ENCODE measurements around the gene CLIC5. TPM values are rescaled to one million over a fixed set of nuclear protein-coding genes. Genes with fewer than 3 reads are reported as not detected.

CLIC5 gene
- total RNA-seq, 4 donors from 2014 or later: under 0.01 to 5.1 (median 1.5) TPM

DNA sequence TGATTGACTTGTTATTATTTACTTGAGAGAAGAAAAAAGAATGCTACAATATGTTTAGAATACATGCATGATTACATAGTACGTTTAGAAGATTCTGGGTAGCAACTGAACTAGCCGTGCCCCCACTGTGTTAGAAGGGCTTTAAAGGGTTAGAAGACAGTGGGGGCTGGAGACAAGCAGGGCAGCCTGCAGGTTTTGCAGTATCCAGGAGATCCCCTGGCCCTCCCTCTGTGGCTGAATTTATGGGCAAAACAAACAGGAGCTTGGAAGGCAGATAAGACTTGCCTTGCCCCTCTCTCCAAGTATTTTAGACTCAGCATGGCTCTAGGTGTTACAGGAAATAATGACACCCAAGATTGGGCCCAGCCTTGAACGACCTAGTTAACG, 179.2 kb downstream of the CLIC5 start:
- H3K27me3 ChIP-seq: no peaks in the 10 kb centered on the region
- H3K9me3 ChIP-seq: no peaks in the 10 kb centered on the region
- intact Hi-C loops (cut with DNase I; ENCODE audit: low total_unique reads): no loop called here
- H3K27ac ChIP-seq: no peak overlapping the region
- TF ChIP-seq, protein P1, sequence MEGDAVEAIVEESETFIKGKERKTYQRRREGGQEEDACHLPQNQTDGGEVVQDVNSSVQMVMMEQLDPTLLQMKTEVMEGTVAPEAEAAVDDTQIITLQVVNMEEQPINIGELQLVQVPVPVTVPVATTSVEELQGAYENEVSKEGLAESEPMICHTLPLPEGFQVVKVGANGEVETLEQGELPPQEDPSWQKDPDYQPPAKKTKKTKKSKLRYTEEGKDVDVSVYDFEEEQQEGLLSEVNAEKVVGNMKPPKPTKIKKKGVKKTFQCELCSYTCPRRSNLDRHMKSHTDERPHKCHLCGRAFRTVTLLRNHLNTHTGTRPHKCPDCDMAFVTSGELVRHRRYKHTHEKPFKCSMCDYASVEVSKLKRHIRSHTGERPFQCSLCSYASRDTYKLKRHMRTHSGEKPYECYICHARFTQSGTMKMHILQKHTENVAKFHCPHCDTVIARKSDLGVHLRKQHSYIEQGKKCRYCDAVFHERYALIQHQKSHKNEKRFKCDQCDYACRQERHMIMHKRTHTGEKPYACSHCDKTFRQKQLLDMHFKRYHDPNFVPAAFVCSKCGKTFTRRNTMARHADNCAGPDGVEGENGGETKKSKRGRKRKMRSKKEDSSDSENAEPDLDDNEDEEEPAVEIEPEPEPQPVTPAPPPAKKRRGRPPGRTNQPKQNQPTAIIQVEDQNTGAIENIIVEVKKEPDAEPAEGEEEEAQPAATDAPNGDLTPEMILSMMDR (IDR thresholded peaks at IDR 0.05): no peak
- no peak for TF ChIP-seq POLR2A (IDR thresholded peaks at IDR 0.05)
- no peaks in the 10 kb centered on the region for H3K4me1 ChIP-seq
- no peaks in the 10 kb centered on the region for H3K36me3 ChIP-seq
- no peak for DNase-seq
- H3K4me3 ChIP-seq: no peak overlapping the region

GRCh38 chr6:45835721-45836437, 179.8 kb downstream of the CLIC5 start:
- no peaks in the 10 kb centered on the region for H3K27me3 ChIP-seq
- no peak overlapping the region for H3K4me3 ChIP-seq
- no peak overlapping the region for H3K27ac ChIP-seq
- no peaks in the 10 kb centered on the region for H3K9me3 ChIP-seq
- H3K4me1 ChIP-seq: no peaks in the 10 kb centered on the region
- no peak for DNase-seq
- intact Hi-C loops (cut with DNase I; ENCODE audit: low total_unique reads): no loop called here
- no peaks in the 10 kb centered on the region for H3K36me3 ChIP-seq
- TF ChIP-seq POLR2A (IDR thresholded peaks at IDR 0.05): no peak
- TF ChIP-seq, protein P1 (IDR thresholded peaks at IDR 0.05): no peak

DNA sequence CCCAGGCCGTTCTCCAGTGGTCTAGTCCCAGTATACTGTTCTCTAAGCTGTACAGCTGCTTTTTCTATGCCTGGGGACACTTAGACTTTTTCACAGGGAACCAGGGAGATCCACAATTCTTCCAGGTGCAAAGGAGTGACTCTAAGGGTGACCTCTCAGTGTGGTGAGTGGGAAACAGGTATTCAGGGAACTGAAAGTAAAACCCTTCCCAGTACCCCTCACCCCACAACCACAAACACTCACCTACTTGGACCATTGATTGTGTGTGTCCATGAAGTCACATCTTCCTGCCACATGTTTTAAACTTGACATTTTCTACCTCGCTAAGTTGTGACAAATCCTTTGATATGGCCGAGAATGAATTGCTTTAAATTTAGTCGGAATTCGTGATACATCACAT, 183.6 kb downstream of the CLIC5 start:
- intact Hi-C loops (cut with DNase I; ENCODE audit: low total_unique reads): no loop called here
- H3K4me3 ChIP-seq: no peak overlapping the region
- no peaks in the 10 kb centered on the region for H3K27me3 ChIP-seq
- H3K9me3 ChIP-seq: no peaks in the 10 kb centered on the region
- no peaks in the 10 kb centered on the region for H3K36me3 ChIP-seq
- TF ChIP-seq, protein P1 (IDR thresholded peaks at IDR 0.05): no peak
- TF ChIP-seq POLR2A (IDR thresholded peaks at IDR 0.05): no peak
- no peaks in the 10 kb centered on the region for H3K4me1 ChIP-seq
- H3K27ac ChIP-seq: no peak overlapping the region
- DNase-seq: no peak

Small RNA genes within 50 kb of the gene (small RNA-seq; reads per million reads assigned to genes)
- not detected for gene RNU6-754P

Other genes with a start within 250 kb of the CLIC5 start
- gene ENPP4, start 114.1 kb upstream of the CLIC5 start, total RNA-seq: 1 to 10 TPM; 1.3 to 9.1 (median 7.5) TPM
- gene ENPP5, start 155.1 kb upstream of the CLIC5 start, total RNA-seq: 1 to 10 TPM in 1 of 4 donors, under 1 TPM in 1, not detected in 2; 0.73 to 8.1 TPM